HCT116 (cell line): ENCODE results near the gene CFAP77. TPM values are rescaled to one million over a fixed set of nuclear protein-coding genes. Genes with fewer than 3 reads are reported as not detected.

ENCODE experiments used
- ATAC-seq: fragments of 200-7000 bp; cut with Tn5 transposase; 2 replicates; pipeline ENCODE4 v1.9.1; 2020; ENCODE audit warnings: mild to moderate bottlenecking, moderate library complexity
- BruUV-seq: library from RNA; stranded (reverse); fragments of 400-500 nt; replicated peaks from 2 replicates; lab custom pipeline; 2021; lab: Mats Ljungman, UMichigan
- CTCF ChIA-PET: fragments of 300-600 bp; sonication (Branson Sonifier 250); formaldehyde crosslinking; loops from one replicate; lab custom pipeline; 2021; ENCODE audit warnings: antibody characterized with exemption; lab: Charles Lee
- POLR2A ChIA-PET: fragments of 300-600, 350-600 bp; sonication (Branson Sonifier 250); formaldehyde crosslinking; loops from one replicate; lab custom pipeline; 2021; ENCODE audit warnings: antibody characterized with exemption; lab: Charles Lee
- RAD21 ChIA-PET, 2 experiments: fragments of 300-600 bp; sonication (Branson Sonifier 250); formaldehyde crosslinking; loops; one replicate each; lab custom pipeline; 2023; ENCODE audit warnings: low total read pairs in 2 of 2; ENCODE audit not compliant: uncharacterized antibody in 2 of 2, unreplicated experiment in 2 of 2, low non-redundant PET in 1 of 2; lab: Charles Lee
- DNase-seq: peaks from one replicate; pipeline ENCODE4 v3.0.0-alpha.2; 2010; ENCODE audit warnings: low read depth, low spot score
- H2AFZ ChIP-seq: fragments of 200-600 bp; shearing (Covaris generic), sonication (generic); 2 replicates; pipeline ENCODE4 v1.6.1; 2017; ENCODE audit warnings: low read depth, mixed run types, mixed read lengths, antibody characterized with exemption, low read length; ENCODE audit not compliant: poor library complexity, severe bottlenecking
- H3K27ac ChIP-seq: 2 replicates; pipeline ENCODE4 v1.5.1; 2012; ENCODE audit warnings: low read depth, low read length
- H3K27me3 ChIP-seq: fragments of 200-600 bp; sonication (generic); 2 replicates; pipeline ENCODE4 v1.6.1; 2016; ENCODE audit warnings: mixed run types, low read length, mixed read lengths; ENCODE audit not compliant: insufficient read depth
- H3K36me3 ChIP-seq, 2 experiments: fragments of 200-500 bp in 1 of 2; fragments of 200-600 bp in 1 of 2; sonication (Bioruptor generic) in 1 of 2; sonication (generic) in 1 of 2; 2 replicates each; pipeline versions ENCODE4 v1.5.1 to v1.6.1; 2014 to 2016; ENCODE audit warnings: low read length in 2 of 2, inconsistent platforms in 1 of 2, mixed read lengths in 1 of 2, mixed run types in 1 of 2; ENCODE audit not compliant: insufficient read depth in 2 of 2, control insufficient read depth in 1 of 2
- H3K4me1 ChIP-seq, 2 experiments: fragments of 200-600 bp in 1 of 2; sonication (generic) in 1 of 2; 2 replicates each; pipeline versions ENCODE4 v1.5.1 to v1.6.1; 2012 to 2017; ENCODE audit warnings: low read length in 2 of 2, inconsistent platforms in 1 of 2, mild to moderate bottlenecking in 1 of 2, mixed read lengths in 1 of 2, mixed run types in 1 of 2, moderate library complexity in 1 of 2; ENCODE audit not compliant: insufficient read depth in 2 of 2, control insufficient read depth in 1 of 2
- H3K4me2 ChIP-seq: fragments of 200-600 bp; sonication (generic); 2 replicates; pipeline ENCODE4 v1.6.1; 2017; ENCODE audit warnings: mixed run types, low read length, mixed read lengths
- H3K4me3 ChIP-seq, 2 experiments: fragments of 200-600 bp in 1 of 2; sonication (generic) in 1 of 2; replicated peaks in 1 of 2; 2 replicates each; pipeline ENCODE4 v1.5.1; 2011 to 2016; ENCODE audit warnings: low read length in 2 of 2, control low read depth in 1 of 2, low read depth in 1 of 2, mild to moderate bottlenecking in 1 of 2, mixed read lengths in 1 of 2, mixed run types in 1 of 2
- H3K79me2 ChIP-seq: fragments of 200-600 bp; sonication (generic); 2 replicates; pipeline ENCODE4 v1.6.1; 2017; ENCODE audit warnings: mild to moderate bottlenecking, mixed run types, low read length, moderate library complexity, mixed read lengths; ENCODE audit not compliant: insufficient read depth
- H3K9ac ChIP-seq: fragments of 200-600 bp; sonication (generic); 2 replicates; pipeline ENCODE4 v1.6.1; 2016; ENCODE audit warnings: low read length, mixed read lengths
- H3K9me2 ChIP-seq: fragments of 200-600 bp; sonication (generic), shearing (Covaris generic); 2 replicates; pipeline ENCODE4 v1.6.1; 2017; ENCODE audit warnings: mixed run types, mild to moderate bottlenecking, moderate library complexity; ENCODE audit not compliant: insufficient read depth
- H3K9me3 ChIP-seq, 2 experiments: fragments of 200-500 bp in 1 of 2; fragments of 200-600 bp in 1 of 2; sonication (Bioruptor generic) in 1 of 2; sonication (generic) in 1 of 2; 2 replicates each; pipeline ENCODE4 v1.6.1; 2014 to 2017; ENCODE audit warnings: low read length in 2 of 2, mixed read lengths in 2 of 2, inconsistent platforms in 1 of 2, low read depth in 1 of 2, mild to moderate bottlenecking in 1 of 2, mixed run types in 1 of 2, moderate library complexity in 1 of 2; ENCODE audit not compliant: control insufficient read depth in 1 of 2, insufficient read depth in 1 of 2
- H4K20me1 ChIP-seq: fragments of 200-600 bp; sonication (generic), shearing (Covaris generic); 2 replicates; pipeline ENCODE4 v1.6.1; 2017; ENCODE audit warnings: mixed run types, mild to moderate bottlenecking, moderate library complexity; ENCODE audit not compliant: insufficient read depth
- ELF1 ChIP-seq: IDR thresholded peaks from 2 replicates; pipeline ENCODE4 v1.6.1; 2012; ENCODE audit warnings: low read depth, borderline replicate concordance
- EZH2phosphoT487 ChIP-seq: fragments of 200-600 bp; IDR thresholded peaks from 2 replicates; pipeline ENCODE4 v1.6.1; 2018; ENCODE audit warnings: antibody characterized with exemption, borderline replicate concordance
- JUND ChIP-seq: IDR thresholded peaks from 2 replicates; pipeline ENCODE4 v1.6.1; 2012
- POLR2A ChIP-seq: IDR thresholded peaks from 2 replicates; pipeline ENCODE4 v1.7.0; 2011; ENCODE audit warnings: borderline replicate concordance; ENCODE audit not compliant: insufficient read depth, insufficient read length; ENCODE audit errors: extremely low read depth
- RAD21 ChIP-seq: IDR thresholded peaks from 2 replicates; pipeline ENCODE4 v1.6.1; 2012; ENCODE audit warnings: low read depth, mild to moderate bottlenecking
- SIN3A ChIP-seq: IDR thresholded peaks from 2 replicates; pipeline ENCODE4 v1.6.1; 2012; ENCODE audit warnings: low read depth
- SP1 ChIP-seq: IDR thresholded peaks from 2 replicates; pipeline ENCODE4 v1.6.1; 2012; ENCODE audit warnings: low read depth
- SRF ChIP-seq: IDR thresholded peaks from 2 replicates; pipeline ENCODE4 v1.6.1; 2012; ENCODE audit warnings: low read depth
- TCF7L2 ChIP-seq: IDR thresholded peaks from 2 replicates; pipeline ENCODE4 v1.7.0; 2011; ENCODE audit warnings: borderline replicate concordance, inconsistent platforms; ENCODE audit not compliant: insufficient read depth, insufficient read length; ENCODE audit errors: extremely low read depth
- YY1 ChIP-seq: IDR thresholded peaks from 2 replicates; pipeline ENCODE4 v1.6.1; 2011; ENCODE audit warnings: low read length, low read depth, moderate library complexity, mild to moderate bottlenecking; ENCODE audit not compliant: insufficient replicate concordance; ENCODE audit errors: extremely low read depth
- ZFX ChIP-seq: fragments of 450-650 bp; IDR thresholded peaks from 2 replicates; pipeline ENCODE4 v1.6.1; 2017
- ZNF274 ChIP-seq: fragments of 200-500 bp; sonication (Bioruptor generic); IDR thresholded peaks from 2 replicates; pipeline ENCODE4 v1.6.1; 2014; ENCODE audit warnings: mild to moderate bottlenecking, low read depth, low read length, inconsistent platforms
- intact Hi-C: fragments of 100-400 bp; cut with micrococcal nuclease; formaldehyde crosslinking; loops from 2 replicates; pipeline ENCODE4 v1.10.0; 2022
- total RNA-seq: library from RNA; stranded (reverse); gene quantifications from one replicate; pipeline ENCODE4 v1.2.1, GENCODE V29; 2021; ENCODE audit not compliant: unreplicated experiment
- TF ChIP-seq, protein P1 (sequence below): IDR thresholded peaks from 2 replicates; pipeline ENCODE4 v1.6.1; 2012
- TF ChIP-seq, protein P2 (sequence below): IDR thresholded peaks from 2 replicates; pipeline ENCODE4 v1.6.1; 2011; ENCODE audit warnings: mild to moderate bottlenecking, low read length, moderate library complexity; ENCODE audit not compliant: insufficient replicate concordance; ENCODE audit errors: extremely low read depth
- TF ChIP-seq, protein P3 (sequence below), 3 experiments: fragments of 200-600 bp in 1 of 3; sonication (generic) in 1 of 3; IDR thresholded peaks in 2 of 3; conservative IDR thresholded peaks in 1 of 3; 2 replicates each; pipeline ENCODE4 v1.5.1; 2012 to 2017; ENCODE audit warnings: low read depth in 2 of 3, low read length in 2 of 3, antibody characterized with exemption in 1 of 3, borderline replicate concordance in 1 of 3, control low read depth in 1 of 3, mild to moderate bottlenecking in 1 of 3, mixed read lengths in 1 of 3, mixed run types in 1 of 3, moderate library complexity in 1 of 3; ENCODE audit not compliant: insufficient read depth in 1 of 3

CFAP77 gene
- total RNA-seq, 1 experiment from 2014 or later = 0.98 TPM

DNA sequence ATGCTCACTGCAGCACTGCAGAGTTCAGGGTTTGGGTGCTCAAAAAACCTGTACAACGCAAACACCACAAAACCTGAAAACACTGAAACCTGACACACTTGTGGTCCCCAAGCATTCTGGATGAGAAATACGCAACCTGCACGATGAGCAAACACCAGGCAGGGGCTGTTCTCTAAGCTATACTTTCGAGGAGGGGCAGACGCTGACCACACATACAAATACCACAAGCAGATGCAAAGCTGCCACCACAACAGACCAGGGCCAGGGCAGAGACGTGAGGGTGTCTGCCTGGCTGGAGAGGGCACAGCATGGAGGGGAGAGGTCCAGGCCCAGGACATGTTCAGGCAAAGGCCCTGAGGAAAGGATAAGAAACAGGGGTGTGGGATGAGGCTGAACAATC is 195.4 kb downstream of the CFAP77 start:
- Histone ChIP-seq H4K20me1 (no peaks in the 10 kb centered on the region), H3K4me3 (no peak overlapping the region), H3K79me2 (no peaks in the 10 kb centered on the region), H3K9me3 (no peaks in the 10 kb centered on the region), H3K27me3 (no peaks in the 10 kb centered on the region), H3K4me2 (no peak overlapping the region), H3K36me3 (peaks cover 12% of the 10 kb centered on the region in 2 experiments; a peak in 3 of 4 replicates), H3K4me1 (no peaks in the 10 kb centered on the region), H3K9me2 (no peaks in the 10 kb centered on the region), H3K9ac (no peak overlapping the region), H2AFZ (no peak overlapping the region), H3K27ac (no peak overlapping the region)
- TF ChIP-seq ZFX (no peak), JUND (no peak), TCF7L2 (no peak), SP1 (no peak), SRF (no peak), RAD21 (no peak), POLR2A (no peak), SIN3A (no peak)
- TF ChIP-seq, protein P1, sequence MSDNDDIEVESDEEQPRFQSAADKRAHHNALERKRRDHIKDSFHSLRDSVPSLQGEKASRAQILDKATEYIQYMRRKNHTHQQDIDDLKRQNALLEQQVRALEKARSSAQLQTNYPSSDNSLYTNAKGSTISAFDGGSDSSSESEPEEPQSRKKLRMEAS = no peak
- intact Hi-C loops = no loop called here
- ATAC-seq (no peak), DNase-seq (no peak)
- BruUV-seq = no TSS peak
- ChIA-PET CTCF (no interaction called here), RAD21 (no interaction called here), POLR2A (no interaction called here)

DNA sequence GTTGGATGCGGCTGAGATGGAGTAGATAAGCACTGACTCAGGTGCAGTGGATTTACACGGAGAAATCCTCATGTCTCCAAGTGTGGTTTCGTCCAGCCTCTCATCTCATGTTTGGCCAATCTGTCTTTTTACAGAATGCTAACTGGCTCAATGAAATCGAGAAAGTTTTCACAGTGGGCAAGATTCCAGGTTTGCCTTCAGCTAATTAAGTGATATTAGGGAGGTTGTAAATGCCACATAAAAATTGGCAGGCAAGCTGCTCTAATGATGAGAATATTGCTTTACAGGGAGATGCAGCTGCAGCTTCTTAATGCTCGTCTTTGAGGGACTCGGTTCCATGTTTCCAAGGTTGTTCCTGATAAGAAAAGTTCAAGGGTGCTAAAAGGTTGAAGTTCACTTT is 196.1 kb downstream of the CFAP77 start:
- Histone ChIP-seq H3K9me3 (no peaks in the 10 kb centered on the region), H3K4me1 (no peaks in the 10 kb centered on the region), H2AFZ (no peak overlapping the region), H3K27ac (no peak overlapping the region), H3K79me2 (no peaks in the 10 kb centered on the region), H3K4me3 (no peak overlapping the region), H4K20me1 (no peaks in the 10 kb centered on the region), H3K9me2 (no peaks in the 10 kb centered on the region), H3K36me3 (peaks cover 12 to 17% of the 10 kb centered on the region in 2 experiments; a peak in 3 of 4 replicates), H3K27me3 (no peaks in the 10 kb centered on the region)
- ATAC-seq = no peak
- BruUV-seq = no TSS peak
- POLR2A ChIA-PET = no interaction called here
- intact Hi-C loops = no loop called here
- RAD21 ChIA-PET = no interaction called here
- TF ChIP-seq TCF7L2 = no peak
- TF ChIP-seq SP1 = no peak
- TF ChIP-seq ZNF274 = no peak
- TF ChIP-seq, protein P2, sequence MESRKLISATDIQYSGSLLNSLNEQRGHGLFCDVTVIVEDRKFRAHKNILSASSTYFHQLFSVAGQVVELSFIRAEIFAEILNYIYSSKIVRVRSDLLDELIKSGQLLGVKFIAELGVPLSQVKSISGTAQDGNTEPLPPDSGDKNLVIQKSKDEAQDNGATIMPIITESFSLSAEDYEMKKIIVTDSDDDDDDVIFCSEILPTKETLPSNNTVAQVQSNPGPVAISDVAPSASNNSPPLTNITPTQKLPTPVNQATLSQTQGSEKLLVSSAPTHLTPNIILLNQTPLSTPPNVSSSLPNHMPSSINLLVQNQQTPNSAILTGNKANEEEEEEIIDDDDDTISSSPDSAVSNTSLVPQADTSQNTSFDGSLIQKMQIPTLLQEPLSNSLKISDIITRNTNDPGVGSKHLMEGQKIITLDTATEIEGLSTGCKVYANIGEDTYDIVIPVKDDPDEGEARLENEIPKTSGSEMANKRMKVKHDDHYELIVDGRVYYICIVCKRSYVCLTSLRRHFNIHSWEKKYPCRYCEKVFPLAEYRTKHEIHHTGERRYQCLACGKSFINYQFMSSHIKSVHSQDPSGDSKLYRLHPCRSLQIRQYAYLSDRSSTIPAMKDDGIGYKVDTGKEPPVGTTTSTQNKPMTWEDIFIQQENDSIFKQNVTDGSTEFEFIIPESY = no peak
- no peak for TF ChIP-seq JUND
- TF ChIP-seq, protein P3, sequence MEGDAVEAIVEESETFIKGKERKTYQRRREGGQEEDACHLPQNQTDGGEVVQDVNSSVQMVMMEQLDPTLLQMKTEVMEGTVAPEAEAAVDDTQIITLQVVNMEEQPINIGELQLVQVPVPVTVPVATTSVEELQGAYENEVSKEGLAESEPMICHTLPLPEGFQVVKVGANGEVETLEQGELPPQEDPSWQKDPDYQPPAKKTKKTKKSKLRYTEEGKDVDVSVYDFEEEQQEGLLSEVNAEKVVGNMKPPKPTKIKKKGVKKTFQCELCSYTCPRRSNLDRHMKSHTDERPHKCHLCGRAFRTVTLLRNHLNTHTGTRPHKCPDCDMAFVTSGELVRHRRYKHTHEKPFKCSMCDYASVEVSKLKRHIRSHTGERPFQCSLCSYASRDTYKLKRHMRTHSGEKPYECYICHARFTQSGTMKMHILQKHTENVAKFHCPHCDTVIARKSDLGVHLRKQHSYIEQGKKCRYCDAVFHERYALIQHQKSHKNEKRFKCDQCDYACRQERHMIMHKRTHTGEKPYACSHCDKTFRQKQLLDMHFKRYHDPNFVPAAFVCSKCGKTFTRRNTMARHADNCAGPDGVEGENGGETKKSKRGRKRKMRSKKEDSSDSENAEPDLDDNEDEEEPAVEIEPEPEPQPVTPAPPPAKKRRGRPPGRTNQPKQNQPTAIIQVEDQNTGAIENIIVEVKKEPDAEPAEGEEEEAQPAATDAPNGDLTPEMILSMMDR (IDR thresholded peaks at IDR 0.05 in 2 of 3, conservative IDR thresholded peaks at IDR 0.05 in 1 of 3; ENCODE audit: borderline replicate concordance in 1 of 3, insufficient read depth in 1 of 3, low read depth in 2 of 3, low read length in 2 of 3) = no peak
- TF ChIP-seq EZH2phosphoT487 = no peak
- TF ChIP-seq YY1 = no peak
- TF ChIP-seq ELF1 = no peak
- TF ChIP-seq, all 23 proteins: peak for 0
- Histone ChIP-seq H3K4me2 (no peak overlapping the region), H3K9ac (no peak overlapping the region)
- no peak for DNase-seq
- CTCF ChIA-PET = no interaction called here
